GM21447 (cell line): ENCODE data around the gene CCDC92.
"Not testable (repeated sequence)": the region's sequence is repeated elsewhere in the genome, so short reads cannot be mapped to it uniquely, and the experiment has no call there.

Source experiments
- ATAC-seq: cut with Tn5 transposase; IDR thresholded peaks from one replicate; pipeline ENCODE4 v1.9.1; 2021; ENCODE audit not compliant: unreplicated experiment

The CCDC92 gene

DNA sequence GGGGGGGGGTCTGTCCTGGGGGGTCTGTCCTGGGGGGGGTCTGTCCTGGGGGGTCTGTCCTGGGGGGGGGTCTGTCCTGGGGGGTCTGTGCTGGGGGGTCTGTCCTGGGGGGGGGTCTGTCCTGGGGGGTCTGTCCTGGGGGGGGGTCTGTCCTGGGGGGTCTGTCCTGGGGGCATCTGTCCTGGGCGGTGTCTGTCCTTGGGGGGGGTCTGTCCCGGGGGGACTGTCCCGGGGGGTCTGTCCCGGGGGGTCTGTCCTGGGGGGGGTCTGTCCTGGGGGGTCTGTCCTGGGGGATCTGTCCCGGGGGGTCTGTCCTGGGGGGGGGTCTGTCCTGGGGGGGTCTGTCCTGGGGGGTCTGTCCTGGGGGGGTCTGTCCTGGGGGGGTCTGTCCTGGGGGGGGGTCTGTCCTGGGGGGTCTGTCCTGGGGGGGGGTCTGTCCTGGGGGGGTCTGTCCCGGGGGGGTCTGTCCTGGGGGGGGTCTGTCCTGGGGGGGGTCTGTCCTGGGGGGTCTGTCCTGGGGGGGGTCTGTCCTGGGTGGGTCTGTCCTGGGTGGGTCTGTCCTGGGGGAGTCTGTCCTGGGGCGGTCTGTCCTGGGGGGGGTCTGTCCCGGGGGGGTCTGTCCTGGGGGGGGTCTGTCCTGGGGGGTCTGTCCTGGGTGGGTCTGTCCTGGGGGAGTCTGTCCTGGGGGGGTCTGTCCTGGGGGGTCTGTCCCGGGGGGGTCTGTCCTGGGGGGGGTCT, 60.8 kb downstream of the CCDC92 start:
- ATAC-seq = not testable (repeated sequence)

GRCh38 chr12:123910761-123911193, 61.9 kb downstream of the CCDC92 start:
- no peak for ATAC-seq

DNA sequence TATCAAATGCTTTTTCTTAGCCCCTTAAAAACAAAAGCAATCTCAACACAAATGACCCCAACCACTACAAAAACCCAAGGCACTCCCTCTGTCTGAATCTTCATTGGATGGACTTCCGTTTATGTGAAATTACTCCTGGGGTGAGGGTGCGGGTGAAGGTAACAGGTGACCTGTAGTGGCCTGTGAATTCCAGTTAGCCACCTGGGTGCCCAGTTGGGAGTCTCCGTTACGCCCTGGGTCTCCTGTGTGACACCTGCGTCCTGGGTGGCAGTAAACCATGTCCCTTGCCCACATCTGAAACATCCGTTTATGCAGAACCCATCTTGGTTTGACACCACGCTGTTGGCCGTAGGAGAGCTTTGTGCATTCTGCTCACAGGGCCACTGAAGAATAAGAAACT, 62.6 kb downstream of the CCDC92 start:
- no peak for ATAC-seq

DNA sequence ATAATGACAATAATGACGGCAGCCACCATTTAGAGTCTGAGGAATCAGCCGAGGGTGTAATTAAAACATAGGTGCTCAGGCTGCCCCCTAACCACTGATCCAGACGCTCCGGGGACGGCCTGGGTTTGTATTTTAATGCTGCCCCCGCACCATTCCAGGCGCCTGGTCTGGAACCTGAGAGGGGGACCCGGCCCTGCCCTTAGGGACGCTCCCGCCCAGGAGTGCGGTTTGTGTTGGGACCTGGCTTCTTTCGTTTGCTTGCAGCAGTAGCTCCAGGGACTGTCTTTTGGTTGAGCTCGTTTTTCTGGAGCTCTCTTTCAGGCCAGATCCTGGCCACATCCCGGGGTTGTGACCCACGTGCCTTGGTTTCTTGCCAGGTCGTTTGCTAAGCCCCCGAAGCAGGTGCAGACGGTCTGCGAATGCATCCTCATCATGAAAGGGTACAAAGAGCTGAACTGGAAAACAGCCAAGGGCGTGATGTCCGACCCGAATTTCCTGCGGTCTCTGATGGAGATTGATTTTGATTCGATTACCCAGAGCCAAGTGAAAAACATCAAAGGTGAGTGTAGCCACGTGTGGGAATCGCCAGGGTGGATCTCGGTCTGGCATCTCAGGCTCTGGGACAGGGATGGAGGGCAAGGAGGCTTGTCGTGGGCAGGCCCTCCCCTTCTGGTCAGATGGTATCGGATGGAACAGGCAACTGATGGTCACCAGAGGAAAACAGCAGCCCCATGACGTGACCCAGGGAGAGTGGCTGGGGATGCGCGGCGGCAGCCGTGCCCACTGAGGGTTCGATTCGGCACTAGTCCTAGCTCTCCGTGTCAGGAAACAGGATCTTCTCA, 63.5 kb downstream of the CCDC92 start:
- no peak for ATAC-seq

- no peak for ATAC-seq
These were observed 64.7 kb downstream of the CCDC92 start for GRCh38 chr12:123907726-123908476.

DNA sequence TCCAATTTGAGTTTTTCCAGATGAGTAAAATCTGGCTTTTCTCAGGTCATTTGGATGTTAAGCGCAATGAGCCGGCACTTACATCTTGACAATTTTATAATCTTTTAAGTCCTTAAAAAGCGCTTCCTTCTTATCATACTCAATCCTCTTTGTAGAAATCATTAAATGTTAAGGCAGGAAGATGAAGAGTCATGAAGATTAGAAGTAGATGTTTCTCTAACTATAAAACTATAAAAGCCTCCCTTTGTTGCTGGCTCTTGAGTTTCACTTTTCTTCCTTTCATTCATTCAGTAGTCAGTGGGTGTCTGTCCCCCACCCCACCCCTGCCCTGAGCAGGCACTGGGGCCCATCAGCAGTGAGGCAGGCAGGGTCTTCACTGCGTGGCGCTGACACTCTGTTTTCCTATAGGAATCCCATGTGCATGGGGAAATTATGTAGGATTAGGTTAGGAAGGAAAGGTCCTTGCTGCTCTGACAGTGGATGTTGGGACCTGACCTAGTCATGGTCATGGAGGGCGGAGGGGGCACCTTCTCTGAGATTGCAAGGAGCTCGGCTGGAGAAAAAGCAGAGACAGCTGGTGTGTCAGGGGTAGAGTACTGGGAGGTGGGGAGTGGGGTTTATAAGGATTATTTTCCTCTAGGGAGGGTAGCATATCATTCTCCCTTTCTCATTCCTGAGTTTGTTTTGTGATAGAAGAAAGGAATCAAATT, 65.8 kb downstream of the CCDC92 start:
- no peak for ATAC-seq

- no peak for ATAC-seq
These were observed 67.2 kb downstream of the CCDC92 start for GRCh38 chr12:123905319-123905925.

GRCh38 chr12:123903301-123904065, 69.1 kb downstream of the CCDC92 start:
- no peak for ATAC-seq

DNA sequence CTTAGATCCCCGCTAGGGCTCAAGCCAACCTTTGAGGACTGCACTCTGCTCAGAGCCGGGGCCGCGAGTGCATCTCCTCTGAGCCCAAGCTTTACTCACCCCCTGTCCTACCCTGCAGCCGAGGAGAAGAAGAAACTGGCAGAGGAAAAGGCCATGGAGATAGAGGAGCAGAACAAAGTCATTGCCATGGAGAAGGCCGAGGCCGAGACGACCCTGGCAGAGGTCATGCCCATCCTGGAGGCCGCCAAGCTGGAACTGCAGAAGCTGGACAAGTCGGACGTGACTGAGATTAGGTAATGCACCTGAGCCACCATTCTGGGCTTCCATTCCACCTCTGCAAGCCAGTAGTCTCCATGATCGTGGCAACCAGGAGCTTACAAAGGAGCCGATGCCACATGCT, 69.8 kb downstream of the CCDC92 start:
- ATAC-seq = no peak

- no peak for ATAC-seq
These were observed 71.7 kb downstream of the CCDC92 start for GRCh38 chr12:123900871-123901376.

GRCh38 chr12:123899368-123899767, 73.3 kb downstream of the CCDC92 start:
- no peak for ATAC-seq

DNA sequence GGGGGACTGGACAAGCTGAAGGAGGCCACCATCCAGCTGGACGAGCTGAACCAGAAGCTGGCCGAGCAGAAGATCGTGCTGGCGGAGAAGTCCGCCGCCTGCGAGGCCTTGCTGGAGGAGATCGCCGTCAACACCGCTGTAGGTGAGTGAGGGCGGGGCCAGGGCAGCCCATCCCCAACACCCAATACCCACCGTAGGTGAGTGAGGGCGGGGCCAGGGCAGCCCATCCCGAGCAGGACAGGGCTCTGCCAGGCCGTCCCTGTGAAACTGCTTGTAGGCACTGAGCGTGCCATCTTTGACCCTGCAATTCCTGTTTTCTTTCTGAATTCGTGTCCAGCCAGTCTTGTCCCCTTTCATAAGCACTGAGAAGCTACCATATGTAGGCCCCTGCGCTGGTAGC, 74.0 kb downstream of the CCDC92 start:
- ATAC-seq = no peak

DNA sequence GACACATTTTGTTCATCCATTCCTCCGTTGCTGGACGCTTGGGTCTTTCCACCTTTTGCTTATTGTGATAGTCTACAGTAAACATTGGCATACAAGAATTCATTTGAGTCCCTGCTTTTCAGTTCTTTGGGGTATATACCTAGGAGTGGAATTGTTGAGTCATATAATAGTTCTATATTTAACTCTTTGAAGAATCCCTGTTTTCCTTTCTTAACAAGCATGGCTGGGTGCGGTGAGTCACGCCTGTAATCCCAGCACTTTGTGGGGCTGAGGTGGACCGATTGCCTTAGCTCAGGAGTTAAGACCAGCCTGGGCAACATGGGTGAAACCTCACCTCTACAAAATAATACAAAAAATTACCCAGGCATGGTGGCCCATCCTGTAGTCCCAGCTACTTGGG, 75.4 kb downstream of the CCDC92 start:
- ATAC-seq = no peak

GRCh38 chr12:123896767-123897166, 75.9 kb downstream of the CCDC92 start:
- no peak for ATAC-seq

- ATAC-seq = no peak
These were observed 77.2 kb downstream of the CCDC92 start for GRCh38 chr12:123895451-123895850.

DNA sequence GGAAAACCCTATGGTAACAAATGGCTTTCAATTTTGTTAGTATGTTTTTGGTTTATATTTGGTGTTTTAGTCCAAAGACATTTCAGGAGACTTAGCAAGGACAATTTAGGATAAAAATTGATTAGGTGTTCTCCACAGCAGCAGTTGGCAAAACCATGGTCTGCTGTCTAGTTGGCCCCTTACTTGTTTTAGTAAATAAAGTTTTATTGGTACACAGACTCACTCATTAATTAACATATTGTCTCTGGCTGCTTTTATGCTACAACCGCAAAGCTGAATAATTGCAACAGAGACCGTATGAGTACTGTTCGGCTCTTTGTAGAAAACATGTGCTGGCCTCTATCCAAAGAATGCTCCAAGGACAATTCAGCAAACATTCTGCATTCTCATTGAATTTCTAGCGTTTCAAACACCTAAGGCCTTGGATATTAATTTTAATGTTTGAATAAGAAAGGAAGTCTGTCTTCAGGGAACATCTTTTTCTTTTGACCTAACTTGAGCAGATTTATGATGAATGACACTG, 77.7 kb downstream of the CCDC92 start:
- no peak for ATAC-seq

DNA sequence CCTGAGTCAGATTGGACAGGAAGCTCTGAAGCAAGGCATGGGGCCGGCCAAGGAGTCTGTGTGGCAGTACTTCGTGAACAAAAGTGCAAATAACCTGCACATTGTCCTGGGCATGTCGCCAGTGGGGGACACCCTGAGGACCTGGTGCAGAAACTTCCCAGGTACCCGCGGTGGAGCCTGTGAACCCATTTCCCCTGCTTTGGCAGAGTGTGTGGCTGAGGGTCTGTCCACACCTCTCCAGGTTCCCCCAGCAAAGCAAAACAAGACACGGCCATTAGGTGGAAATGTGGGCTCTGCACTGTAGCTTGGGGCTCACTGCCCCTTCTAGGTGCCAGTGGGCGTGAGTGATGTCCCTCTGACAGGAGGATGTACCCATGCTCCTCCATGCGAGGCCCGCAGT, 79.4 kb downstream of the CCDC92 start:
- ATAC-seq = no peak

DNA sequence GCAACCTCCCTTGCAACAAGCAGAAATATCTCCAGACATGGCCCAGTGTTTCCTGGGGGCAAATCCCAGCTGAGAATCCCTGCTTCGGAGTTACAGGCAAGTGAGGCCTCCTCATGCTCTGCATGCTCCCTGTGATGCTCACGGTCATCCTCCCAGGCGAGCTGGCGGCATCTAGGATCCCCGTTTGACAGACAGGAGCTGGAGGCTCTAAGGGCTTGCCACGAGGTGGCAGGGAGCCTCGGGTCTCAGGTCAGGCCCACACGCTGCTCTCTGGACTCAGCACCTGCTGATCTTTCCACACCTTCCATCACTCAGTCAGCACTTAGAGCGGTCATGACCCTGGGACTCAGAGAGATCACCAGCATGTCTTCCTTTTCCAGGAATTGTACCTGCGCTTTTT, 79.8 kb downstream of the CCDC92 start:
- ATAC-seq = no peak

GRCh38 chr12:123892180-123892559, 80.5 kb downstream of the CCDC92 start:
- ATAC-seq = no peak
